GM18870 (cell line): ENCODE measurements around the gene VPS37B.
"Not testable (repeated sequence)": the region's sequence is repeated elsewhere in the genome, so short reads cannot be mapped to it uniquely, and the experiment has no call there.

Experiments
- ATAC-seq: cut with Tn5 transposase; IDR thresholded peaks from one replicate; pipeline ENCODE4 v1.9.1; 2021; ENCODE audit warnings: moderate library complexity; ENCODE audit not compliant: unreplicated experiment

VPS37B gene, protein sequence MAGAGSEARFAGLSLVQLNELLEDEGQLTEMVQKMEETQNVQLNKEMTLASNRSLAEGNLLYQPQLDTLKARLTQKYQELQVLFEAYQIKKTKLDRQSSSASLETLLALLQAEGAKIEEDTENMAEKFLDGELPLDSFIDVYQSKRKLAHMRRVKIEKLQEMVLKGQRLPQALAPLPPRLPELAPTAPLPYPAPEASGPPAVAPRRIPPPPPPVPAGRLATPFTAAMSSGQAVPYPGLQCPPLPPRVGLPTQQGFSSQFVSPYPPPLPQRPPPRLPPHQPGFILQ

GRCh38 chr12:122895704-122896636 lies at the start of gene VPS37B:
Gene VPS37B, minus strand, starts transcription at chr12:122896124. Its CDS starts 62 bp downstream, at chr12:122896062.
- no peak for ATAC-seq

GRCh38 chr12:122944605-122945592 lies 49.0 kb upstream of the VPS37B start:
- ATAC-seq, result no peak

DNA sequence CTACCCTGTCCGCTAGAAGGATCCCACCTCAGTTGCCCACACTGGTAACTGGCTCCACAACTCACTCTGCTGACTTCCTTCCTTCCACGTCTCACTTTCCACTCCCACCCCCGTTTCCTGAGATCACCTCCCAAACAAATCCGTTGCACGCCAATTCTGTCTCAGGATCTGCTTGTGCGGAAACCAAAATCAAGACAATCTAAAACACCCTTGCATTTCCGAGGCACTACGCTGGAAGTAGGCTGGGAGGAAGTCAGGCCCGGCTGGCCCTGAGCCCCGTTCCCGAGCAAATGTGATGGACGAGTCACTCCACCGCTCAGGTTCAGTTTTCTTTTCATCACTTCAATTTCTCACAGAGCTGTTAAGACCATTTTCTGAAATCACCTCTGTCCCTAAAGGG lies 47.3 kb upstream of the VPS37B start:
- ATAC-seq, result no peak

DNA sequence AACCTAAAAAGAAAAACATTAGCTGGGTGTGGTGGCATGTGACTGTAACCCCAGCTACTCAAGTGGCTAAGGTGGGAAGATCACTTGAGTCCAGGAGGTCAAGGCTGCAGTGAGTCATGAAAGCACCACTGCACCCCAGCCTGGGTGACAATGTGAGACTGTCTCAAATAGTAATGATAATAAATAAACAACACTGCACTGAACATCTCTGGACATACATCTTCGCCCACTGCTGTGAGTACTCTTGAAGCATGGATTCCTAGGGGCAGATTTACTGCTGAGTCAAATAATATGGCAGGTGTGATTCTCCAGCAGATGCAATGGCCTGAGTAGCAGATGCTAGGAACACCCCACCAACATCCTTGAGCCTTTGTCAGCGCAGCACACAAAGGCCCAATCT lies 46.7 kb upstream of the VPS37B start:
- no peak for ATAC-seq

DNA sequence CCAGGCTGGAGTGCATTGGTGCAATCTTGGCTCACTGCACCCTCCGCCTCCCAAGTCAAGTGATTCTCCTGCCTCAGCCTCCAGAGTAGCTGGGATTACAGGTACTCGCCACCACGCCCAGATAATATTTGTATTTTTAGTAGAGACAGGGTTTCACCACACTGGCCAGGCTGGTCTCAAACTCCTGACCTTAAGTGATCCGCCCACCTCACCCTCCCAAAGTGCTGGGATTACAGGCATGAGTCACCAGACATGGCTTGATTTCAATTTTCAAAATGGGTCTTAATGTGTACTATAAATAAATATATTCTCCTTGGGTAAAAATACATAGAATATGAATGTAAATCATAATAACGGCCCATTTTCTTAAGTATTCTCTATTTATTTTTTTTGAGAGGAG lies 45.4 kb upstream of the VPS37B start:
- ATAC-seq, result not testable (repeated sequence)

- no peak for ATAC-seq
Observed at GRCh38 chr12:122939125-122939524, 43.2 kb upstream of the VPS37B start.

DNA sequence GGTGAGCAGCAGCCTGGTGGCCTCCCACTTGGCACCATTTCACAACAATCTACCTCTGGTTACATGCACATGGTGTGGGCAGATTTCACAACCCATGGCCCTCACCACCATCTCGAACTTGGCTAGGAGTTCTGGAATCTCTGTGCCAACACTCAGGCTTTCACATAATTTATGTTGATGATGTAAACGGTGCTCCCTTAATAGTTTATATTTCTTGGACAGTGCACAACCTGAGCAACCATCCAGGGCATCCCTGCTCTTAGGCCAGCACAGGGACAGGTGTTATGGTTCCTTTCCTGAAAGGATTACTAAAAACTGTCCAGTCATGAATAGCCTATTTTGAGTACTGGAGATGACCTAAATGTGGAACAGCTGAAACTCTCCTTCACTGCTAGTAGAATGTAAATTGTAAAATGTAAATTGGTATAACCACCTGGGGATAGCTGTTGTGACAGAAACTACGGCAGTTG lies 41.7 kb upstream of the VPS37B start:
- no peak for ATAC-seq

DNA sequence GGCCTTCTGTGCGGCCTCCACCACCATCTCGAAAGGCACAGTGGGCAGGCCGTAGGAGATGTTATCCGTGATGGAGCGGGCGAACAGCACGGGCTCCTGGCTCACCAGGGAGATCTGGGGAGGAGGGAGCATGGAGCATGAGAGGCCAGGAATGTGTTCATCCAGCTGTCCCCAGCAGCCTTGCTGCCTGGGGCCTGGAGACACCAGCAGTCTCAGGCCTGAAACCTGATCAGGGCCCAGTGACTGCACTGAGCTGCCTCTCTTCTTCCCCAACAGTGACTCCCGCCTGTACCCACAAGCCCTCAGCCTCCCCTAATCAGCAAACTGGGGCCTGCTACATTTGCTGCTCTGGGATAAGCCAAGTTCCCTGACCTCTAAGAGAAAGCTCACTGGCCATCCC lies 39.4 kb upstream of the VPS37B start:
- ATAC-seq, result no peak

DNA sequence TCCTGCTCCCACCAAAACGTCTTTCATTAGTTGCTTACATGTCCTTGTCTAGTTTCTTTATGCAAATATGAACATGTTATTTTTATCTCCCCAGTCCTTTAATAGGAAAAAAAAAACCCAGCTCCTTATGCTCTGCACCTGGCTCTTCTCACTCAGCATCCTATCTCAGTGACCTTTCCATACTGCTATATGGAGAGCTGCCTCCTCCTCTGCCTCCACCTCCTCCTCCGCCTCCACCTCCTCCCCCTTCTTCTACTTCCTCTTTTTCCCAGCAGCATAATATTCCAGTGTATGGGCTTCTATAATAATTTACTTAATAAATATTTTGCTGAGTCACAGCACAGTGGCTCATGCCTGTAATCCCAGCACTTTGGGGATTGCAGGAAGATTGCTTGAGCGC lies 38.8 kb upstream of the VPS37B start:
- no peak for ATAC-seq

DNA sequence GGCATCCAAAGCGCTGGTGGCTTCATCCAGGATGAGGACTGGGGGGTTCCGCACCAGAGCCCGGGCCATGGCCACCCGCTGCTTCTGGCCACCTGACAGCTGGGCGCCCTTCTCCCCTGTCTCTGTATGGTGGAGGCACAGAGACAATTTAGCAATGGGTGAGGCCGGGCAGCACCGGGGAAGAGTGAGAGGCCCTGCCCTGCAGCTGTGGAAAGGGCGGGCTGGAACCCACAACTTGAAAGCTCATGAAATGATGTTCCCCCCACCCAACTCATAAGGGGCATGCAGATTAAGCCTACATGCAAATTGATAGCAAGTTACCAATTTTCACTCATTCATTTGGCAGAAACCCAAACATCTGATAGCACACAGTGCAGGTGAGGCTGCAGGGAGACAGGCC lies 36.3 kb upstream of the VPS37B start:
- no peak for ATAC-seq

GRCh38 chr12:122929812-122930211 lies 33.9 kb upstream of the VPS37B start:
- ATAC-seq, result no peak

DNA sequence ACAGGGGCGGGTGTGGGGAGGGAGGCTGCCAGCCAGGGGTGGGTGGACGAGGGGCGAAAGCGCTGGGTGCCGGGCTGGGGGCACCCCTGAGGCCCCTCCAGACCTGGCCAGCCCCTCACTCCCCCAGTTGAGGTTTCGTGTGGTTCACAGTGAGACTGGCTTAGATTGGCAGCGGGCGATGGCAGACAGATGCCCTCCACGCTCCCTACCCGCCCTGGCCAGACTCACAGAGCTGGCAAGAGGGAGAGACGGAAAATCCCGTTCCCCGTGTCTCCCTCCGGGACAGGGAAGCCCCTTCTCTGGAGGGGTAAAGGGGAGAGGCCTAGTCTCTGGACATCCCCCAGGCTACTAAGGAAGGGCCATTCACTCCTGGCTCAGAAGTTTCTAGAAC lies 33.2 kb upstream of the VPS37B start:
- no peak for ATAC-seq

DNA sequence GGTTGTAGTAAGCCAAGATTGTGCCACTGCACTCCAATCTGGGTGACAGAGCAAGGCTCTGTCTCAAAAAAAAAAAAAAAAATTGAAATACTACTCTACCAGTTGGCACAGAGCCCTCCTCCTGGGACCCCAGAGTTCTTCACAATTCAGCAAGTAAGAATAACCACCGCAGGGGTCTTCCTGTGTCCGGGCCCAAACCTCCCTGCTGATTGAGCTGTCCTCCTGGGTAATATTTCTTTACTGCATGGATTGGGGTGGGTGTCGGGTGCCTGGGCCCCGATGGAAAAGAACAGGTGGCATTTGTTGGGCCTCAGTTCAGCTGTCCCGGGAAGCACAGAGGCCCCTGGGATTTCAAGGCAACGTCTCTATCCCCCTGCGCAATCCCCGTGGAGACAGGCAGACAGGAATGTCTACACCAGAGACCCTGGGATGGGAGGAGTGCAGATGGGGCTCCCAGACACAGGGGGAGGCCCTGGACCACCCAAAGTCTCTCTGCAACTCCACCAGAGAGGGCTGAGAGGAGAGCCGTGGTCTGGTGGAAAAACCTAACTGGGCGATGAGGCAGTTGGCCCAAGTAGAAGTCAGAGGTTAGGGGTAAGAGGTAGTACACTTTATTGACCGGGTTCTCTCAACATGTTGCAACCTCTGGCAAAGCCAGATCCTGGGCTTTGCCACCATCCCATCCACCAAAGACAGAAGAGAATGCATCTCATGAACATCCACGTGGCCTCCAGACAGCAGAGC lies 32.7 kb upstream of the VPS37B start:
- no peak for ATAC-seq

- no peak for ATAC-seq
Observed at GRCh38 chr12:122927756-122928403, 32.0 kb upstream of the VPS37B start.

- no peak for ATAC-seq
Observed at GRCh38 chr12:122921917-122922316, 26.0 kb upstream of the VPS37B start.

- ATAC-seq, result no peak
Observed at GRCh38 chr12:122920687-122921086, 24.8 kb upstream of the VPS37B start.

GRCh38 chr12:122918827-122919226 lies 22.9 kb upstream of the VPS37B start:
- ATAC-seq, result no peak

DNA sequence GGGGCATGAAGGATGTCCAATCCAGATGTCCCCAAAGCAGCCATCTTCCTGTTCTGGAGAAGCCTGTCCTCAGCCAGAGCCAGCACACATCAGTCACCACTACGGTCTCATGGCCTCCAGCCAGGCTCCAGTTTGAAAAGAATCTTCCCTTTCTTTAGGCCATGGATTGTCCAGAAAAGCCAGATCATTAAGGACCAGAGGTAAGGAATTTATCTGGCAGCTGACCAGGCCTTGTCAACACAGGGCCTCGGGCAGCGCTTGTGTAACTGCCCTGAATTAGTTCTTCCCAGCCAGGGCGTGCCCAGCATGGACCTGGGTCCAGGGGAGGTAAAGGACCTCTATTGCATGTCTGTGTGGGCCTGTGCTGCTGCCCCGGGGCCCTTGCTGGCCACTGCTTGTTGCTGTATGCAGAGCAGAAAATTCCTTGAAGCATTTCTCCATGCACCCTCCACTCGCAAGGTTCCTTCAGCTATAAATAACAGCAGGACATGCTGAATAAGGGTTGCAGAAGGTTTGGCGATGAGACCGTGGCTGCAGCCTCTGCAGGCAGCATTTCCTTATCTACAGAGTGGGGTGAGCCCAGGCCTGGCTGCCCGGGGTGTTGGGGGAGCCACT lies 21.7 kb upstream of the VPS37B start:
- ATAC-seq, result no peak
